ENCODE measurements around the gene SLC24A3. TPM values are rescaled to one million over a fixed set of nuclear protein-coding genes. Genes with fewer than 3 reads are reported as not detected.

SLC24A3 gene
- total RNA-seq, 2 experiments from 2014 or later = not detected

- Histone ChIP-seq H3K4me1 (ENCODE audit: insufficient read depth, low read length, poor library complexity, severe bottlenecking) (no peaks in the 10 kb centered on the region), H3K9me2 (ENCODE audit: insufficient read depth, low read length) (no peaks in the 10 kb centered on the region), H3K9me3 (ENCODE audit: low read length) (no peaks in the 10 kb centered on the region), H3K36me3 (ENCODE audit: insufficient read depth, low read length) (no peaks in the 10 kb centered on the region), H3K79me2 (ENCODE audit: insufficient read depth, low read depth, low read length) (no peaks in the 10 kb centered on the region), H3K4me2 (ENCODE audit: low read length) (no peak overlapping the region), H2AFZ (ENCODE audit: low read length) (no peak overlapping the region), H4K20me1 (ENCODE audit: insufficient read depth, low read length) (no peaks in the 10 kb centered on the region), H3K4me3 (ENCODE audit: low read depth, low read length, poor library complexity, severe bottlenecking) (no peak overlapping the region), H3K27ac (ENCODE audit: low read depth, low read length, poor library complexity, severe bottlenecking) (no peak overlapping the region)
- no TSS peak for BruUV-seq (replicated peaks)
- ChIA-PET POLR2A (no interaction called here), CTCF (ENCODE audit: unreplicated experiment) (no interaction called here)
- DNase-seq (ENCODE audit: low spot score) = no peak
- intact Hi-C loops (cut with micrococcal nuclease; ENCODE audit: unreplicated experiment) = loop anchor here (10.0 kb wide), 1 partner anchor 384 kb away; no protein-coding TSS in a partner anchor
- TF ChIP-seq EZH2phosphoT487 (IDR thresholded peaks at IDR 0.05; ENCODE audit: borderline replicate concordance, low read depth, low read length) = no peak
- TF ChIP-seq, protein P1, sequence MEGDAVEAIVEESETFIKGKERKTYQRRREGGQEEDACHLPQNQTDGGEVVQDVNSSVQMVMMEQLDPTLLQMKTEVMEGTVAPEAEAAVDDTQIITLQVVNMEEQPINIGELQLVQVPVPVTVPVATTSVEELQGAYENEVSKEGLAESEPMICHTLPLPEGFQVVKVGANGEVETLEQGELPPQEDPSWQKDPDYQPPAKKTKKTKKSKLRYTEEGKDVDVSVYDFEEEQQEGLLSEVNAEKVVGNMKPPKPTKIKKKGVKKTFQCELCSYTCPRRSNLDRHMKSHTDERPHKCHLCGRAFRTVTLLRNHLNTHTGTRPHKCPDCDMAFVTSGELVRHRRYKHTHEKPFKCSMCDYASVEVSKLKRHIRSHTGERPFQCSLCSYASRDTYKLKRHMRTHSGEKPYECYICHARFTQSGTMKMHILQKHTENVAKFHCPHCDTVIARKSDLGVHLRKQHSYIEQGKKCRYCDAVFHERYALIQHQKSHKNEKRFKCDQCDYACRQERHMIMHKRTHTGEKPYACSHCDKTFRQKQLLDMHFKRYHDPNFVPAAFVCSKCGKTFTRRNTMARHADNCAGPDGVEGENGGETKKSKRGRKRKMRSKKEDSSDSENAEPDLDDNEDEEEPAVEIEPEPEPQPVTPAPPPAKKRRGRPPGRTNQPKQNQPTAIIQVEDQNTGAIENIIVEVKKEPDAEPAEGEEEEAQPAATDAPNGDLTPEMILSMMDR (conservative IDR thresholded peaks at IDR 0.05; ENCODE audit: low read length) = no peak
Observed at GRCh38 chr20:19588732-19589131, 376.3 kb downstream of the SLC24A3 start.

- H3K4me3 ChIP-seq (ENCODE audit: low read depth, low read length, poor library complexity, severe bottlenecking) = no peak overlapping the region
- no peaks in the 10 kb centered on the region for H3K79me2 ChIP-seq (ENCODE audit: insufficient read depth, low read depth, low read length)
Observed at GRCh38 chr20:19589787-19590362, 377.4 kb downstream of the SLC24A3 start.

DNA sequence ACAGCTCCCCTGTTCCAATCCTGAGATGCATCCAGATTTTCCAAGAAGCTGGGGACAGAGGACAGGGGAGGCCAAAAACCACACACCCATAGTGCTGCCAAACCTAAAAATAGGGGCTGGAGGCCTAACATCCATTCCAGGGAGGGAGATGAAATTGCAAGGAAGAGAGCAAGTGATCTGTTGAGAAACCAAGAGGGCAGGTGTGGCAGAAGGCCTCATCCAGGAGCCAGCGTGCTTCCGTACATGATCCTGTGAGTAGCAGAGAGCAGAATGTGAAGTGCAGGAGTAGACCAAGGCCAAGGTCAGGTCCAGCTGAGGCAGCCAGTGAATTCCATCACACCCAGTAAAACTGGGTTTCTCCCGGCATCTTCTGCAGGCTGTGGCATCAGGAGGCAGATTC, 377.9 kb downstream of the SLC24A3 start:
- CTCF ChIA-PET (ENCODE audit: unreplicated experiment) = no interaction called here
- no peak for DNase-seq (ENCODE audit: low spot score)
- H3K9me3 ChIP-seq (ENCODE audit: low read length) = no peaks in the 10 kb centered on the region
- POLR2A ChIA-PET = interaction anchor here (0.6 kb wide), 1 partner anchor 111 kb away, joined by 3 read pairs; no protein-coding TSS in a partner anchor
- H3K27ac ChIP-seq (ENCODE audit: low read depth, low read length, poor library complexity, severe bottlenecking) = no peak overlapping the region
- no peak overlapping the region for H2AFZ ChIP-seq (ENCODE audit: low read length)
- no peak overlapping the region for H3K4me3 ChIP-seq (ENCODE audit: low read depth, low read length, poor library complexity, severe bottlenecking)
- TF ChIP-seq, protein P1 (conservative IDR thresholded peaks at IDR 0.05; ENCODE audit: low read length) = no peak
- TF ChIP-seq EZH2phosphoT487 (IDR thresholded peaks at IDR 0.05; ENCODE audit: borderline replicate concordance, low read depth, low read length) = no peak
- no peaks in the 10 kb centered on the region for H3K79me2 ChIP-seq (ENCODE audit: insufficient read depth, low read depth, low read length)
- H3K4me1 ChIP-seq (ENCODE audit: insufficient read depth, low read length, poor library complexity, severe bottlenecking) = no peaks in the 10 kb centered on the region
- no peaks in the 10 kb centered on the region for H3K36me3 ChIP-seq (ENCODE audit: insufficient read depth, low read length)
- intact Hi-C loops (cut with micrococcal nuclease; ENCODE audit: unreplicated experiment) = no loop called here
- no peaks in the 10 kb centered on the region for H3K9me2 ChIP-seq (ENCODE audit: insufficient read depth, low read length)
- no peaks in the 10 kb centered on the region for H4K20me1 ChIP-seq (ENCODE audit: insufficient read depth, low read length)
- H3K4me2 ChIP-seq (ENCODE audit: low read length) = no peak overlapping the region
- no TSS peak for BruUV-seq (replicated peaks)

More at GRCh38 chr20:19589787-19590362, 377.4 kb downstream of the SLC24A3 start:
- no peaks in the 10 kb centered on the region for H3K4me1 ChIP-seq (ENCODE audit: insufficient read depth, low read length, poor library complexity, severe bottlenecking)
- no TSS peak for BruUV-seq (replicated peaks)
- CTCF ChIA-PET (ENCODE audit: unreplicated experiment) = no interaction called here
- H3K9me2 ChIP-seq (ENCODE audit: insufficient read depth, low read length) = no peaks in the 10 kb centered on the region
- H3K9me3 ChIP-seq (ENCODE audit: low read length) = no peaks in the 10 kb centered on the region
- H3K36me3 ChIP-seq (ENCODE audit: insufficient read depth, low read length) = no peaks in the 10 kb centered on the region
- H4K20me1 ChIP-seq (ENCODE audit: insufficient read depth, low read length) = no peaks in the 10 kb centered on the region
- H3K27ac ChIP-seq (ENCODE audit: low read depth, low read length, poor library complexity, severe bottlenecking) = no peak overlapping the region
- H3K4me2 ChIP-seq (ENCODE audit: low read length) = no peak overlapping the region
- POLR2A ChIA-PET = interaction anchor here (0.9 kb wide), 1 partner anchor 15 kb away, joined by 3 read pairs; no protein-coding TSS in a partner anchor
- TF ChIP-seq, protein P1 (conservative IDR thresholded peaks at IDR 0.05; ENCODE audit: low read length) = no peak
- TF ChIP-seq EZH2phosphoT487 (IDR thresholded peaks at IDR 0.05; ENCODE audit: borderline replicate concordance, low read depth, low read length) = no peak
- intact Hi-C loops (cut with micrococcal nuclease; ENCODE audit: unreplicated experiment) = loop anchor here (10.0 kb wide), 1 partner anchor 385 kb away; no protein-coding TSS in a partner anchor
- no peak overlapping the region for H2AFZ ChIP-seq (ENCODE audit: low read length)
- DNase-seq (ENCODE audit: low spot score) = no peak

All from OCI-LY7 (cell line).